KMS-11 (cell line): ENCODE data around the gene SMCHD1.

ENCODE experiments used
- H2AFZ ChIP-seq: fragments of 200-600 bp; sonication (generic); 2 replicates; pipeline ENCODE4 v1.6.1; 2016; ENCODE audit warnings: antibody characterized with exemption, mixed run types, low read depth
- H3K27ac ChIP-seq: fragments of 200-600 bp; sonication (generic); 2 replicates; pipeline ENCODE4 v1.6.1; 2016; ENCODE audit warnings: mild to moderate bottlenecking, mixed run types
- H3K27me3 ChIP-seq: fragments of 200-600 bp; sonication (generic); 2 replicates; pipeline ENCODE4 v1.6.1; 2017; ENCODE audit warnings: mild to moderate bottlenecking, low read depth, mixed run types, moderate library complexity; ENCODE audit not compliant: insufficient read depth
- H3K36me3 ChIP-seq: fragments of 200-600 bp; sonication (generic); 2 replicates; pipeline ENCODE4 v1.6.1; 2017; ENCODE audit warnings: mild to moderate bottlenecking, mixed run types; ENCODE audit not compliant: insufficient read depth
- H3K4me1 ChIP-seq: fragments of 200-600 bp; sonication (generic); 2 replicates; pipeline ENCODE4 v1.6.1; 2016; ENCODE audit warnings: mild to moderate bottlenecking, low read depth, mixed run types; ENCODE audit not compliant: poor library complexity, severe bottlenecking
- H3K4me2 ChIP-seq: fragments of 200-600 bp; sonication (generic); 2 replicates; pipeline ENCODE4 v1.7.0; 2016; ENCODE audit warnings: mild to moderate bottlenecking, mixed run types
- H3K4me3 ChIP-seq: fragments of 200-600 bp; sonication (generic); IDR thresholded peaks from 2 replicates; pipeline ENCODE4 v1.6.1; 2017; ENCODE audit warnings: low read depth, low read length, mixed read lengths; ENCODE audit not compliant: insufficient read depth
- H3K79me2 ChIP-seq: fragments of 200-600 bp; sonication (generic); 2 replicates; pipeline ENCODE4 v1.6.1; 2016; ENCODE audit warnings: low read depth, mixed run types; ENCODE audit not compliant: insufficient read depth
- H3K9ac ChIP-seq: fragments of 200-600 bp; sonication (generic); 2 replicates; pipeline ENCODE4 v1.6.1; 2016; ENCODE audit warnings: mild to moderate bottlenecking, mixed run types
- H4K20me1 ChIP-seq: fragments of 200-600 bp; sonication (generic); 2 replicates; pipeline ENCODE4 v1.6.1; 2016; ENCODE audit warnings: mild to moderate bottlenecking, mixed run types; ENCODE audit not compliant: insufficient read depth
- CTCF ChIP-seq: fragments of 200-600 bp; sonication (generic); conservative IDR thresholded peaks from 2 replicates; pipeline ENCODE4 v1.6.1; 2017; ENCODE audit warnings: low read depth, mild to moderate bottlenecking, antibody characterized with exemption, low read length, moderate library complexity, mixed read lengths

The SMCHD1 gene

GRCh38 chr18:2787225-2787624 lies 131.7 kb downstream of the SMCHD1 start:
- Histone ChIP-seq H3K36me3 (peaks cover 13% of the 10 kb centered on the region; the same call in 1 of the 2 replicates), H4K20me1 (no peaks in the 10 kb centered on the region)
- TF ChIP-seq CTCF, result no peak

GRCh38 chr18:2792395-2792794 lies 136.9 kb downstream of the SMCHD1 start:
- Histone ChIP-seq H4K20me1 (no peaks in the 10 kb centered on the region), H3K27me3 (no peaks in the 10 kb centered on the region), H3K79me2 (no peaks in the 10 kb centered on the region), H3K27ac (no peak overlapping the region), H3K9ac (no peak overlapping the region), H3K36me3 (no peaks in the 10 kb centered on the region; the same call in 1 of the 2 replicates), H3K4me1 (no peaks in the 10 kb centered on the region), H3K4me3 (no peak overlapping the region), H3K4me2 (no peak overlapping the region), H2AFZ (no peak overlapping the region)
- no peak for TF ChIP-seq CTCF

More at GRCh38 chr18:2787225-2787624, 131.7 kb downstream of the SMCHD1 start:
- no peaks in the 10 kb centered on the region for H3K27me3 ChIP-seq
- H3K79me2 ChIP-seq, result no peaks in the 10 kb centered on the region
- no peak overlapping the region for H3K4me2 ChIP-seq
- no peak overlapping the region for H3K4me3 ChIP-seq
- H2AFZ ChIP-seq, result no peak overlapping the region
- no peaks in the 10 kb centered on the region for H3K4me1 ChIP-seq
- no peak overlapping the region for H3K9ac ChIP-seq
- no peak overlapping the region for H3K27ac ChIP-seq

GRCh38 chr18:2794159-2794558 lies 138.6 kb downstream of the SMCHD1 start:
- Histone ChIP-seq H3K27me3 (no peaks in the 10 kb centered on the region), H3K9ac (no peak overlapping the region), H2AFZ (no peak overlapping the region), H3K79me2 (no peaks in the 10 kb centered on the region), H3K4me3 (no peak overlapping the region), H3K36me3 (no peaks in the 10 kb centered on the region; the same call in 1 of the 2 replicates), H3K4me1 (no peaks in the 10 kb centered on the region), H3K4me2 (no peak overlapping the region), H4K20me1 (no peaks in the 10 kb centered on the region), H3K27ac (no peak overlapping the region)
- TF ChIP-seq CTCF, result no peak

- Histone ChIP-seq H3K4me3 (no peak overlapping the region), H3K9ac (no peak overlapping the region), H3K36me3 (peaks cover 10% of the 10 kb centered on the region), H4K20me1 (no peaks in the 10 kb centered on the region), H3K27ac (no peak overlapping the region), H3K79me2 (no peaks in the 10 kb centered on the region), H3K4me2 (no peak overlapping the region), H3K27me3 (no peaks in the 10 kb centered on the region), H2AFZ (no peak overlapping the region), H3K4me1 (no peaks in the 10 kb centered on the region)
- TF ChIP-seq CTCF, result no peak
Observed at GRCh38 chr18:2797951-2798350, 142.4 kb downstream of the SMCHD1 start.

- H2AFZ ChIP-seq, result no peak overlapping the region
- H3K27ac ChIP-seq, result no peak overlapping the region
- no peak overlapping the region for H3K4me3 ChIP-seq
- H3K4me1 ChIP-seq, result no peaks in the 10 kb centered on the region
- peaks cover 10% of the 10 kb centered on the region for H3K36me3 ChIP-seq
- H3K79me2 ChIP-seq, result no peaks in the 10 kb centered on the region
- no peak for TF ChIP-seq CTCF
- no peaks in the 10 kb centered on the region for H3K27me3 ChIP-seq
- H3K4me2 ChIP-seq, result no peak overlapping the region
- H4K20me1 ChIP-seq, result no peaks in the 10 kb centered on the region
- H3K9ac ChIP-seq, result no peak overlapping the region
Observed at GRCh38 chr18:2799369-2799768, 143.8 kb downstream of the SMCHD1 start.
